Measurements from ENCODE around the gene TMEM52.

GRCh38 chr1:1874901-1875300, 44.2 kb downstream of the TMEM52 start:
- TF ChIP-seq, protein P1, sequence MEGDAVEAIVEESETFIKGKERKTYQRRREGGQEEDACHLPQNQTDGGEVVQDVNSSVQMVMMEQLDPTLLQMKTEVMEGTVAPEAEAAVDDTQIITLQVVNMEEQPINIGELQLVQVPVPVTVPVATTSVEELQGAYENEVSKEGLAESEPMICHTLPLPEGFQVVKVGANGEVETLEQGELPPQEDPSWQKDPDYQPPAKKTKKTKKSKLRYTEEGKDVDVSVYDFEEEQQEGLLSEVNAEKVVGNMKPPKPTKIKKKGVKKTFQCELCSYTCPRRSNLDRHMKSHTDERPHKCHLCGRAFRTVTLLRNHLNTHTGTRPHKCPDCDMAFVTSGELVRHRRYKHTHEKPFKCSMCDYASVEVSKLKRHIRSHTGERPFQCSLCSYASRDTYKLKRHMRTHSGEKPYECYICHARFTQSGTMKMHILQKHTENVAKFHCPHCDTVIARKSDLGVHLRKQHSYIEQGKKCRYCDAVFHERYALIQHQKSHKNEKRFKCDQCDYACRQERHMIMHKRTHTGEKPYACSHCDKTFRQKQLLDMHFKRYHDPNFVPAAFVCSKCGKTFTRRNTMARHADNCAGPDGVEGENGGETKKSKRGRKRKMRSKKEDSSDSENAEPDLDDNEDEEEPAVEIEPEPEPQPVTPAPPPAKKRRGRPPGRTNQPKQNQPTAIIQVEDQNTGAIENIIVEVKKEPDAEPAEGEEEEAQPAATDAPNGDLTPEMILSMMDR (IDR thresholded peaks at IDR 0.05; ENCODE audit: low read depth, low read length) = no peak
- TF ChIP-seq EZH2phosphoT487 (IDR thresholded peaks at IDR 0.05; ENCODE audit: low read depth) = no peak
